Measurements from ENCODE around the gene RBM33.
"Not testable (repeated sequence)": the region's sequence is repeated elsewhere in the genome, so short reads cannot be mapped to it uniquely, and the experiment has no call there.

Gene RBM33

GRCh38 chr7:155810770-155811559, 166.5 kb downstream of the RBM33 start:
- DNase-seq: no peak

GRCh38 chr7:155811560-155811894, 167.1 kb downstream of the RBM33 start:
- no peak for DNase-seq

GRCh38 chr7:155811895-155812761, 167.7 kb downstream of the RBM33 start, which contains the start of gene SHH:
Gene SHH (minus strand): TSS chr7:155812463. CDS start chr7:155812122, 341 bp downstream.
- no peak for DNase-seq

- no peak for DNase-seq
Measured at GRCh38 chr7:155813125-155813524, 168.7 kb downstream of the RBM33 start.

GRCh38 chr7:155813546-155814315, 169.3 kb downstream of the RBM33 start:
- no peak for DNase-seq

GRCh38 chr7:155814316-155815276, 170.1 kb downstream of the RBM33 start:
- no peak for DNase-seq

- DNase-seq: peak in 1 of 2 experiments; percentile 22
Measured at GRCh38 chr7:155815332-155816191, 171.1 kb downstream of the RBM33 start.

GRCh38 chr7:155816192-155816508, 171.7 kb downstream of the RBM33 start:
- DNase-seq: no peak

- no peak for DNase-seq
Measured at GRCh38 chr7:155816996-155817395, 172.5 kb downstream of the RBM33 start.

- DNase-seq: not testable (repeated sequence)
Measured at GRCh38 chr7:155817515-155817914, 173.1 kb downstream of the RBM33 start.

- no peak for DNase-seq
Measured at GRCh38 chr7:155818154-155818819, 173.8 kb downstream of the RBM33 start.

GRCh38 chr7:155818820-155819168, 174.3 kb downstream of the RBM33 start:
- no peak for DNase-seq

GRCh38 chr7:155819186-155819585, 174.7 kb downstream of the RBM33 start:
- no peak for DNase-seq

GRCh38 chr7:155820246-155820645, 175.8 kb downstream of the RBM33 start:
- DNase-seq: no peak

GRCh38 chr7:155820788-155821187, 176.3 kb downstream of the RBM33 start:
- DNase-seq: no peak

GRCh38 chr7:155821851-155822250, 177.4 kb downstream of the RBM33 start:
- DNase-seq: no peak

- DNase-seq: no peak
Measured at GRCh38 chr7:155824227-155824886, 179.9 kb downstream of the RBM33 start.

GRCh38 chr7:155825336-155825735, 180.9 kb downstream of the RBM33 start:
- no peak for DNase-seq

GRCh38 chr7:155829796-155830470, 185.5 kb downstream of the RBM33 start:
- DNase-seq: no peak
